H9 (cell line): ENCODE measurements around the gene TSHZ1. TPM values are rescaled to one million over a fixed set of nuclear protein-coding genes. Genes with fewer than 3 reads are reported as not detected.

Source experiments
- DNase-seq: peaks from one replicate; pipeline ENCODE4 v3.0.0-alpha.2; 2017
- H2AFZ ChIP-seq: one replicate; pipeline ENCODE4 v1.6.1; 2013; ENCODE audit warnings: mild to moderate bottlenecking, low read length, control low read depth, moderate library complexity
- H2AK5ac ChIP-seq: 2 replicates; pipeline ENCODE4 v1.6.1; 2013; ENCODE audit warnings: low read length, control low read depth, mixed read lengths; ENCODE audit not compliant: insufficient read length
- H2BK120ac ChIP-seq: one replicate; pipeline ENCODE4 v1.6.1; 2013; ENCODE audit warnings: low read depth, mild to moderate bottlenecking, low read length, control low read depth, inconsistent platforms; ENCODE audit not compliant: poor library complexity, severe bottlenecking
- H2BK12ac ChIP-seq: 2 replicates; pipeline ENCODE4 v1.6.1; 2013; ENCODE audit warnings: low read length, control low read depth, mixed read lengths, low read depth; ENCODE audit not compliant: insufficient read length
- H2BK15ac ChIP-seq: 2 replicates; pipeline ENCODE4 v1.6.1; 2013; ENCODE audit warnings: low read depth, low read length, control low read depth
- H2BK20ac ChIP-seq: one replicate; pipeline ENCODE4 v1.6.1; 2013; ENCODE audit warnings: low read depth, mild to moderate bottlenecking, low read length, control low read depth, inconsistent platforms; ENCODE audit not compliant: poor library complexity, severe bottlenecking
- H2BK5ac ChIP-seq: 2 replicates; pipeline ENCODE4 v1.6.1; 2013; ENCODE audit warnings: low read length, control low read depth, mixed read lengths; ENCODE audit not compliant: insufficient read length
- H3K14ac ChIP-seq: 2 replicates; pipeline ENCODE4 v1.6.1; 2013; ENCODE audit warnings: low read length, control low read depth; ENCODE audit not compliant: insufficient read depth
- H3K18ac ChIP-seq: 2 replicates; pipeline ENCODE4 v1.6.1; 2013; ENCODE audit warnings: low read depth, mild to moderate bottlenecking, mixed read lengths, low read length, control low read depth; ENCODE audit not compliant: insufficient read length
- H3K23ac ChIP-seq: 2 replicates; pipeline ENCODE4 v1.6.1; 2013; ENCODE audit warnings: low read length, control low read depth, mixed read lengths, low read depth; ENCODE audit not compliant: insufficient read length
- H3K23me2 ChIP-seq: 2 replicates; pipeline ENCODE4 v1.6.1; 2013; ENCODE audit warnings: low read depth, mild to moderate bottlenecking, mixed read lengths, low read length, control low read depth; ENCODE audit not compliant: insufficient read length, poor library complexity, severe bottlenecking
- H3K27ac ChIP-seq: 2 replicates; pipeline ENCODE4 v1.5.1; 2013; ENCODE audit warnings: low read length, control low read depth, mixed read lengths, low read depth; ENCODE audit not compliant: insufficient read length
- H3K27me3 ChIP-seq: 2 replicates; pipeline ENCODE4 v1.6.1; 2013; ENCODE audit warnings: low read length, control low read depth, inconsistent platforms; ENCODE audit not compliant: insufficient read depth
- H3K4ac ChIP-seq: 2 replicates; pipeline ENCODE4 v1.6.1; 2013; ENCODE audit warnings: low read depth, mild to moderate bottlenecking, control low read depth, inconsistent platforms, low read length, moderate library complexity
- H3K4me1 ChIP-seq: 2 replicates; pipeline ENCODE4 v1.6.1; 2013; ENCODE audit warnings: low read length, control low read depth, inconsistent platforms; ENCODE audit not compliant: insufficient read depth
- H3K4me2 ChIP-seq: 2 replicates; pipeline ENCODE4 v1.6.1; 2013; ENCODE audit warnings: low read length, control low read depth, mixed read lengths; ENCODE audit not compliant: insufficient read length, insufficient read depth
- H3K56ac ChIP-seq: 2 replicates; pipeline ENCODE4 v1.6.1; 2013; ENCODE audit warnings: low read depth, mild to moderate bottlenecking, mixed read lengths, low read length, control low read depth; ENCODE audit not compliant: insufficient read length
- H3K79me1 ChIP-seq: 2 replicates; pipeline ENCODE4 v1.6.1; 2013; ENCODE audit warnings: low read depth, mild to moderate bottlenecking, moderate library complexity, low read length, control low read depth, inconsistent platforms; ENCODE audit not compliant: insufficient read depth, poor library complexity, severe bottlenecking
- H3K79me2 ChIP-seq: 2 replicates; pipeline ENCODE4 v1.6.1; 2013; ENCODE audit warnings: low read length, control low read depth, inconsistent platforms; ENCODE audit not compliant: insufficient read depth
- H3K9ac ChIP-seq: 2 replicates; pipeline ENCODE4 v1.6.1; 2013; ENCODE audit warnings: low read length, control low read depth, mixed read lengths; ENCODE audit not compliant: insufficient read length; ENCODE audit errors: extremely low read depth
- H3K9me3 ChIP-seq: one replicate; pipeline ENCODE4 v1.6.1; 2013; ENCODE audit warnings: low read depth, low read length, inconsistent platforms; ENCODE audit not compliant: control insufficient read depth
- H3T11ph ChIP-seq: one replicate; pipeline ENCODE4 v1.6.1; 2013; ENCODE audit warnings: mild to moderate bottlenecking, low read length, control low read depth, inconsistent platforms
- H4K20me1 ChIP-seq: one replicate; pipeline ENCODE4 v1.6.1; 2013; ENCODE audit not compliant: control insufficient read depth, insufficient read length, insufficient read depth
- H4K5ac ChIP-seq: 2 replicates; pipeline ENCODE4 v1.6.1; 2013; ENCODE audit warnings: low read depth, mild to moderate bottlenecking, mixed read lengths, low read length, control low read depth; ENCODE audit not compliant: insufficient read length
- H4K8ac ChIP-seq: replicated peaks from 2 replicates; pipeline ENCODE4 v1.6.1; 2013; ENCODE audit warnings: low read length, control low read depth, mixed read lengths, low read depth; ENCODE audit not compliant: insufficient read length
- H4K91ac ChIP-seq: 2 replicates; pipeline ENCODE4 v1.6.1; 2013; ENCODE audit warnings: low read depth, mild to moderate bottlenecking, moderate library complexity, mixed read lengths, low read length, control low read depth; ENCODE audit not compliant: insufficient read length
- H3K27ac Mint-ChIP-seq, 3 experiments: 2 replicates in 2 of 3; 3 replicates in 1 of 3; pipeline ENCODE4 v1.8.0; 2020 to 2021; ENCODE audit warnings: mixed read lengths in 3 of 3, mild to moderate bottlenecking in 1 of 3, moderate library complexity in 1 of 3
- H3K27me3 Mint-ChIP-seq: 2 replicates; pipeline ENCODE4 v1.8.0; 2021; ENCODE audit warnings: low read depth, mild to moderate bottlenecking, moderate library complexity, mixed read lengths
- H3K36me3 Mint-ChIP-seq, 3 experiments: 2 replicates in 2 of 3; 3 replicates in 1 of 3; pipeline ENCODE4 v1.8.0; 2020 to 2021; ENCODE audit warnings: low read depth in 3 of 3, mixed read lengths in 3 of 3; ENCODE audit not compliant: insufficient read depth in 1 of 3
- H3K4me1 Mint-ChIP-seq, 2 experiments: 2 replicates each; pipeline ENCODE4 v1.8.0; 2020; ENCODE audit warnings: mixed read lengths in 2 of 2
- H3K4me3 Mint-ChIP-seq, 2 experiments: 2 replicates in 1 of 2; 3 replicates in 1 of 2; pipeline ENCODE4 v1.8.0; 2020 to 2021; ENCODE audit warnings: mild to moderate bottlenecking in 2 of 2, mixed read lengths in 2 of 2, moderate library complexity in 1 of 2
- H3K9me3 Mint-ChIP-seq, 2 experiments: 2 replicates in 1 of 2; 3 replicates in 1 of 2; pipeline ENCODE4 v1.8.0; 2020; ENCODE audit warnings: mild to moderate bottlenecking in 2 of 2, mixed read lengths in 2 of 2, moderate library complexity in 1 of 2
- CTCF ChIP-seq: fragments of 200-600 bp; sonication (generic); conservative IDR thresholded peaks from 3 replicates; pipeline ENCODE4 v1.8.0; 2021; ENCODE audit warnings: antibody characterized with exemption, mild to moderate bottlenecking
- WGBS: extraction: QIAGEN DNeasy Blood & Tissue Kit; methylation state at CpG from one replicate; pipeline ENCODE4 v1.1.7; 2013; ENCODE audit warnings: missing lambda C conversion rate, low lambda C conversion rate, mixed read lengths; ENCODE audit not compliant: insufficient read length; ENCODE audit errors: extremely low coverage; 5-methylcytosine and 5-hydroxymethylcytosine counted together
- total RNA-seq: library from RNA; stranded (reverse); gene quantifications from 2 replicates; pipeline ENCODE4 v1.2.1, GENCODE V29; 2021

The TSHZ1 gene
- total RNA-seq, 1 experiment from 2014 or later: 0.15 TPM

- Histone ChIP-seq H2BK12ac (no peak overlapping the region), H3K23me2 (no peaks in the 10 kb centered on the region), H3K79me1 (no peaks in the 10 kb centered on the region), H3K56ac (no peak overlapping the region), H2AK5ac (no peak overlapping the region), H4K8ac (no peak overlapping the region), H3K23ac (no peak overlapping the region), H2BK5ac (no peak overlapping the region), H3K4me2 (no peak overlapping the region), H3T11ph (no peak overlapping the region), H3K4me1 (peaks cover 8% of the 10 kb centered on the region; the same call in 1 of the 2 replicates), H2BK15ac (no peak overlapping the region), H2BK20ac (no peak overlapping the region), H3K79me2 (no peaks in the 10 kb centered on the region), H3K14ac (no peak overlapping the region; the same call in 1 of the 2 replicates), H4K91ac (no peak overlapping the region), H2BK120ac (no peak overlapping the region), H3K4ac (no peak overlapping the region), H3K9ac (no peak overlapping the region), H3K18ac (no peak overlapping the region), H3K27me3 (no peaks in the 10 kb centered on the region), H4K20me1 (no peaks in the 10 kb centered on the region), H3K27ac (no peak overlapping the region), H3K9me3 (no peaks in the 10 kb centered on the region), H4K5ac (no peak overlapping the region), H2AFZ (no peak overlapping the region)
- no peak for DNase-seq
- H3K9me3 Mint-ChIP-seq: no peaks in the 10 kb centered on the region
- peaks cover 11% of the 10 kb centered on the region in 2 experiments for H3K4me1 Mint-ChIP-seq
- TF ChIP-seq CTCF: no peak
- H3K27ac Mint-ChIP-seq: no peak overlapping the region; a peak in 1 of 7 replicates
- WGBS: no CpG with 5 or more reads among the region's 4 CpGs
- H3K4me3 Mint-ChIP-seq: no peak overlapping the region; a peak in 1 of 5 replicates
- no peaks in the 10 kb centered on the region; the same call in 1 of the 2 replicates for H3K27me3 Mint-ChIP-seq
- no peaks in the 10 kb centered on the region; a peak in 1 of 7 replicates for H3K36me3 Mint-ChIP-seq
Observed at GRCh38 chr18:75277610-75277928, 67.0 kb downstream of the TSHZ1 start.
